HG03571 (cell line): Measurements from ENCODE around the gene PNLIPRP3.

Experiments used
- ATAC-seq: cut with Tn5 transposase; IDR thresholded peaks from one replicate; pipeline ENCODE4 v1.9.1; 2021; ENCODE audit not compliant: unreplicated experiment

The PNLIPRP3 gene

DNA sequence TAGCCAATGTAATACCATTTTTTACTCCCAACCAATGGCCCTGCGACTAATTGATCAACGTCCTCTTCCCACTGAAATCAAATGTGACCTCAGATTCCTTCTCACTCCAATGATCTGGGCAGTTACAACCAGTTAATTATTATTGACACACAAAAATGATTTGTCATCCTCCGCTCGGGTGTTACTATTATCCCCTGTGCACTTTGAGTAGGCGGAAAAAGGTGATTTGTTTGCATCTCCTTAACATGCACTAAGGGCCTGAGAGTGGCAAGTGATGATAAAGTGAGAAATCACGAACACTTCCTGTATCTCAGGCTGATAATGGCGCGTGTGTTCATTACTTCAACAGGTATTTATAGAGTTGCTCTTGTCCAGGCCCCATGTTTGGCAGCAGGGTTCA, 77.1 kb downstream of the PNLIPRP3 start:
- ATAC-seq = no peak

DNA sequence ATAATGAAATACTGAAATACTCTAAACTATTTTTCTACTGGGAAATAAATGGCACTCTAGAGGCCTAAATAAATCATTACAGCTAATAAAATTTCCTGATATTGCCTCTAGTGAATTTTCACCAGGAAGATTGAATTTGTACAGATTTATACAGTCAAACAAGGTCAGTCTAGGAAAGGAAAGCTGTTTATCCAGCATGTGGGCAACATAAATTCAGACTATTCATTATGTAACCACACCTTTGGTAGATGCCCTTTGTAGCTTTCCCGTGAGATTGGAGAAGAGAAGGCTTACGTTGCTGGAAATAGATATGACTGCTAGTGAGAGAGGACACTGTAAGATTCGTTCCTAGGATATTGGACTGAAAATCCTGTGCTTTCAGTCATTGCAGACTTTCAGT, 82.9 kb downstream of the PNLIPRP3 start:
- no peak for ATAC-seq

DNA sequence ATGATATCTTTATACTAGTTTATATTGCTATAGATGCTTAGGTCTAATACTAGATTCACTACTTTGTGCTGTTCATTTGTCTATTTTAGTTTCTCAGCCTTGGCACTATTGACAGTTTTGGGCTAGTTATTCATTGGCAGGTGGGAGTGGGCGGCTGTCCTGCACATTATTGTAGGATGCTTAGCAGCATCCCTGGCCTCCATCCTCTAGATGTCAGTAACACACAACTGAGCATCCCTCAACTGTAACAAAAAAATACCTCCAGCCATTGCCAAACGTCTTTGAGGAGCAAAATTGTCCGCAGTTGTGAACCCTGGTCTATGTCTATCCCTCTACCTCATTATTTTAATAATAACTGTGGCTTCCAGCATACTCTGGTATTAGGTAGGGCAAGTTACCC, 83.7 kb downstream of the PNLIPRP3 start:
- ATAC-seq = no peak

DNA sequence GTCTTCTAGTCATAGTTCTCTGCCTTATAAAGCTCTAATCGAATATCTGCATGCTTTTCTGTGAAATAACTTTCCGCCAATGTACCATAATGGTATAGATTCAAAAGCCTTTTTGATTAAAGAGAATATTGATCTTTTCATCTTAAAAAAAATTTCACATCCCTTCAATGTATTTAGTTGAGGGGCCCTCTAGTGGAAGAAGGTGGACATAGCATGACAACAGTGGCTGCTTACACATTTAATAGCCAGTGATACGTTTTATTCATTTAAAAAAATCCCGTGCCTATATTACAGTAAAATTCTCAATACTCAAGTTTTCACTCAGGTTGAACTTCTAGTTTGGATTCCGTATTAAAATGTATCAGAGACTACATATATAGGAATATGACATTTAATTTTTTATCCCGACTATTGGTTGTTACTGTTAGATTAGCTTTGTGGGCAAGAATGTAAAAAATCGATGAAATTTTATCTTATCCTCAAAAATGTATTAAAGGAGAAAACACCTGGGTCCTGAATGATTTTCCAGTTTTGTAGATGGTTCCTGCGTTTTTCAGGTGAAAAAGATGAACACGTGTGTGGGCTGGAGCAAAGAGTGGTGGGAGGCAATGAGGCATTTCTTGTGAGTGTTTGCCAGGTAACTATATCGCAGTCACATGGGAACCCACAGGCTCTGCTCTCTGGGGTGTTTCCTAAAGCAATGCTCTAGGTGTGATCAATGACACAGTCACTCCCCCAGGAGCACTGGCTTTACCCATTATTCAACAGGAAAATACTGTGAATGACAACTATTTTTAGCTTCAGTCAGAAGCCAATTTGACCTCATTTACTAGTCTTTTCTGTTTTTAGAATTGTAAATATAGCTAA, 94.0 kb downstream of the PNLIPRP3 start:
- ATAC-seq = peak; percentile 71

DNA sequence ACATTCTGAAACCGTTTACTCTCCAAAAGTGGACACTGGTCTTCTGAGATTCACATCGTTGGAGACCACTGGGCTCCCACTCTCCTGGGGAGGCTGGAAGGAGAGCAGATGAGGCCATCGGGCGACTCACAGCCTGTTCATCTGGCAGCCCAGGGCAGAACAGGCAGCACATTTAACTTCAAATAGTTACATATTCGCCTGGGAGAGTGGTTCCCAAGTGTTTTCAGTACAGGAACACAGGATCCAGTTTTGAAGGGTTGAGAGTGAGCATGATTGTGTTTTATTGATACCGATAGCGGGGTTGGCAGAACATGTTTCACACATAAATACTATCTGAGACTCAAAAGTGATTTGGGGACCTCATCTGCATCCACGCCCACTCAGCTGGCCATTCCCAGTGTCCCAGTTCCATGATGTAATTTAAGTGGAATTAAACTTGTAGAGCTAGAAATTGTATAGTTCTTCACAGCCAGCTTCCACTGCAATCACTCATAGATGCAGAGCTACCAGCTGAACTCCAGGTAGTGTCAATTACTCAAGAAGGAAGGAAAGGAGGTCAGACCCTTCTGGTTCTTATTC, 95.2 kb downstream of the PNLIPRP3 start:
- no peak for ATAC-seq

DNA sequence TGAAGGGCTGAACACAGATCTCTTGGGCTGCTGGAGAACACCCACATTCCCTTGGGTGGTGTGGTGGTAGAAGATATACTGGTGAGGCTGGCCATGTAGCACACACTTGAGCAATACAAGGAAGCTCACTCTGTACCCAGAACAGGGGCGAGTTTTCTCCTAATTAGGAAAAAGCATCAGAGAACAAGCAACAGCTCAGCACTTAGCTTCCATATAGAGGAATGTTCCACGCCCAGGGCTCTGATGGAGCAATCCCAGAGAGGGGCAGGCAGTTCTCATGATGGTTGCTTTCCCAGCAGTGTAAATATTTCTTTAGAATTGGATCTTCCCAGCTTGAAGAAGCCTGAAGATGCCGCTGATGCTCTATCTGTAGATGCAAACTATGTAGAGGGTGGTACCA, 97.1 kb downstream of the PNLIPRP3 start:
- ATAC-seq = no peak

DNA sequence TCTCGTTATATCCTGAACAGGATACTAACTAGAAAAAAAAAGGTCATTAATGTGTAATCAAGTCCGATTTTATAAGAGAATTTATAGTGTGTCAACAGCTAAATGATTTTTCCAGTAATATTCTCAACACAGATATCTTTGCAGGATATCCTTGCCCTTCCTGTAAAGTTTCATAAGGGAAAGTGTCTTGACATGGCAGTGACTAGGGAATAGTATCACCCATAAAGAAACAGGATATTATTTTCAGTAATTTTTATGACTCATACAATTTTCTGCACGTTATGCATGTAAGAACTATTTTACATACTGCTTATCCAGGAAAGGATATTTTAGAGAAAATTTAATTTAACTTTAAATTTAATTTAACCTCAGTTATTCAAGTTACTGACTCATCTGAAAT, 98.6 kb downstream of the PNLIPRP3 start:
- ATAC-seq = no peak
